GM18907 (cell line): Measurements from ENCODE around the gene SRGAP2.
A peak's percentile ranks its signal among the peaks of the same experiment; 100 is the strongest.
"Not testable (repeated sequence)": the region's sequence is repeated elsewhere in the genome, so short reads cannot be mapped to it uniquely, and the experiment has no call there.

Experiments used
- ATAC-seq: cut with Tn5 transposase; IDR thresholded peaks from one replicate; pipeline ENCODE4 v1.9.1; 2021; ENCODE audit warnings: mild to moderate bottlenecking, moderate library complexity; ENCODE audit not compliant: unreplicated experiment

SRGAP2 gene

GRCh38 chr1:206246129-206246886 lies 43.0 kb downstream of the SRGAP2 start:
- not testable (repeated sequence) for ATAC-seq

GRCh38 chr1:206250953-206251681 lies 47.8 kb downstream of the SRGAP2 start:
- peak; percentile 58 for ATAC-seq

GRCh38 chr1:206252680-206253335 lies 49.5 kb downstream of the SRGAP2 start:
- not testable (repeated sequence) for ATAC-seq
